Nephron (organoid): ENCODE results near the gene VIPR2.

Source experiments
- H3K27ac Mint-ChIP-seq, 3 experiments: 2 replicates each; pipeline ENCODE4 v1.8.0; 2020; ENCODE audit warnings: mixed read lengths in 3 of 3, mild to moderate bottlenecking in 2 of 3, moderate library complexity in 1 of 3
- H3K27me3 Mint-ChIP-seq: 2 replicates; pipeline ENCODE4 v1.8.0; 2021; ENCODE audit warnings: low read depth, mild to moderate bottlenecking, moderate library complexity, mixed read lengths
- H3K36me3 Mint-ChIP-seq: 2 replicates; pipeline ENCODE4 v1.8.0; 2020; ENCODE audit warnings: low read depth, mixed read lengths
- H3K4me1 Mint-ChIP-seq: 2 replicates; pipeline ENCODE4 v1.8.0; 2020; ENCODE audit warnings: mixed read lengths
- H3K4me3 Mint-ChIP-seq, 3 experiments: 2 replicates each; pipeline ENCODE4 v1.8.0; 2020; ENCODE audit warnings: mild to moderate bottlenecking in 3 of 3, mixed read lengths in 3 of 3, moderate library complexity in 2 of 3
- H3K9me3 Mint-ChIP-seq: 2 replicates; pipeline ENCODE4 v1.8.0; 2020; ENCODE audit warnings: mixed read lengths
- CTCF ChIP-seq, 3 experiments: fragments of 200-600 bp; sonication (generic); IDR thresholded peaks; one replicate each; pipeline ENCODE4 v1.5.0; 2021; ENCODE audit warnings: antibody characterized with exemption in 3 of 3; ENCODE audit not compliant: unreplicated experiment in 3 of 3

VIPR2 gene

GRCh38 chr7:159143780-159144757, 598 bp downstream of the VIPR2 start:
- TF ChIP-seq CTCF (IDR thresholded peaks at IDR 0.05; ENCODE audit: unreplicated experiment in 3 of 3): no peak
- Mint-ChIP-seq H3K9me3 (peaks cover 2% of the 10 kb centered on the region), H3K4me1 (peaks cover 8% of the 10 kb centered on the region), H3K4me3 (peak overlapping the region; percentile 77 to 86 (median 84)), H3K36me3 (no peaks in the 10 kb centered on the region), H3K27ac (no peak overlapping the region), H3K27me3 (peaks cover 45% of the 10 kb centered on the region)

- Mint-ChIP-seq H3K9me3 (peaks cover 2% of the 10 kb centered on the region), H3K4me3 (peak overlapping the region; percentile 77 to 86 (median 84)), H3K27me3 (peaks cover 45% of the 10 kb centered on the region), H3K36me3 (peaks cover 5% of the 10 kb centered on the region), H3K4me1 (peaks cover 8% of the 10 kb centered on the region), H3K27ac (no peak overlapping the region)
- TF ChIP-seq CTCF (IDR thresholded peaks at IDR 0.05; ENCODE audit: unreplicated experiment in 3 of 3): no peak
Observed at GRCh38 chr7:159142730-159143129, 1.9 kb downstream of the VIPR2 start.

DNA sequence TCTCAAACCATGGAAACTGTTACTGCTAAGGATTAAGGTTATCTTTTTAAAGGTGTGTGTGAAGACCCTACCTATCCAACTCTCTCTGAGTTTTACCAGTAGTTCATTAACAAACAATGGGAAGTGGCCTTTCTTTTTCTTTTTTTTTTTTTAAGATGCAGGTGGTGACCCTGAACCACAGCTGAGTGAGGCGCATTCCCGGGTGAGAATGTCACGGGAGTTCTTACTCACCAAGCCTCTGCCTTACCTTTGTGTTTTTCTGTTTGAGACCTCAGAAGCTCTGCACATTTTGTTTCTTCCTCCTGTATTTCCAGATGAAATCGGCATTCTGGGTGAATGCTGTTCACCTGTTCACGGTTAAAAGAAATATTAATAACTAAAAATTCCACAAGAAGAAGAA, 2.5 kb downstream of the VIPR2 start:
- Mint-ChIP-seq H3K4me1 (peaks cover 8% of the 10 kb centered on the region), H3K9me3 (peaks cover 2% of the 10 kb centered on the region), H3K4me3 (peak overlapping the region in 2 of 3 experiments; percentile 37 to 56), H3K27ac (no peak overlapping the region), H3K36me3 (peaks cover 5% of the 10 kb centered on the region), H3K27me3 (peaks cover 49% of the 10 kb centered on the region)
- TF ChIP-seq CTCF (IDR thresholded peaks at IDR 0.05; ENCODE audit: unreplicated experiment in 3 of 3): no peak

- Mint-ChIP-seq H3K9me3 (peaks cover 2% of the 10 kb centered on the region), H3K4me3 (peak overlapping the region; percentile 20 to 56 (median 37)), H3K36me3 (peaks cover 5% of the 10 kb centered on the region), H3K27me3 (peaks cover 49% of the 10 kb centered on the region), H3K27ac (no peak overlapping the region), H3K4me1 (peaks cover 8% of the 10 kb centered on the region)
- peak in 2 of 3 experiments; percentile 35 to 44 for TF ChIP-seq CTCF (IDR thresholded peaks at IDR 0.05; ENCODE audit: unreplicated experiment in 3 of 3)
Observed at GRCh38 chr7:159141660-159142059, 3.0 kb downstream of the VIPR2 start.

- H3K36me3 Mint-ChIP-seq: peaks cover 5% of the 10 kb centered on the region
- peaks cover 2% of the 10 kb centered on the region for H3K9me3 Mint-ChIP-seq
- H3K4me1 Mint-ChIP-seq: peaks cover 8% of the 10 kb centered on the region
- TF ChIP-seq CTCF (IDR thresholded peaks at IDR 0.05; ENCODE audit: unreplicated experiment in 3 of 3): no peak
- H3K27ac Mint-ChIP-seq: no peak overlapping the region
- H3K27me3 Mint-ChIP-seq: peaks cover 53% of the 10 kb centered on the region
- no peak overlapping the region for H3K4me3 Mint-ChIP-seq
Observed at GRCh38 chr7:159141167-159141566, 3.5 kb downstream of the VIPR2 start.
